ENCODE measurements around the gene ATP6V0B. TPM values are rescaled to one million over a fixed set of nuclear protein-coding genes. Genes with fewer than 3 reads are reported as not detected.

Gene ATP6V0B
- polyA plus RNA-seq, 1 experiment = 186 TPM

DNA sequence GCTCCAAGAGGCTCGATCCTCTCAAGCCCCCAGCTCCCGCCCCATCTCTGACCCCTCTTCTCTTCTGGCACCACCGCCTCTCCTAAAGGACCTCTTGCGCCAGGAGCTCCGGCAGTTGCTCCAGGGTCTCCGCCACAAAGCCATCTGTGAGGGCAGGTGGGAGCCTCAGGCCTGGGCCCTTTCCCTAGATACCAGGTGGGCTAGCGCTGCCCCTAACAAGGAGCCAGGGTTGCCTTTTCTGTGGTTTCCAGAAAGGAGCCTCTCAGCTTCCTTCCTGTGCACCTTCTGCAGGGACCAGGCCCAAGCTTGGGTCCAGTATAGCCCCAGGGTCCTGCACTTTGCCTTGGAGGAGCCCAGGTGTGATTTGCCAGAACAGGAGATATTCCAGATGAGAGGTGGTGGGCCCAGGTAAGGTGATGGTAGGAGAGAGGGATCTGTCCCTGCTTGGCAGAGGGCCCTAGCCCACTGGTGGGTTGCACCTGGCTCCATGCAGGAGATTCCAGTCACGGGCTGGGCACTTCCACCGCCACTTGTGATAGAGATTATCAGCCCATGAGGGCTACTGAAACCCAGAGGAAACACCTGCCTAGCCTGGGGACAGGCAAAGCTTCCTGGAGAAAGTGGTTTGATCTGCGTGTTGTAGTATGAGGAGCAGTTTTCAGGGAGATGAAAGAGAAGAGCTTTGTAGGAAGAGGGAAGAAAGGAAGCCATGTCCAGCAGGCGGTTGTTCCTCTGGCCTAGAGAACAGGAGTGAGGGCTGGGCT is 17.7 kb downstream of the ATP6V0B start:
- H3K36me3 ChIP-seq (ENCODE audit: control insufficient read depth, insufficient read depth, low read length) = peaks cover 1% of the 10 kb centered on the region; the same call in 1 of the 2 replicates
- ChIA-PET CTCF (interaction anchor here (1.1 to 5.4 kb wide), 5 partner anchors 8 to 229 kb away, joined by 3 to 44 read pairs (median 4); no protein-coding TSS in a partner anchor), POLR2A (interaction anchor here (1.3 kb wide), 1 partner anchor 17 kb away, joined by 3 read pairs; the partner anchor contains the start of gene ATP6V0B)
- DNase-seq (ENCODE audit: low read depth) = no peak
- H3K4me3 ChIP-seq (ENCODE audit: low read depth, low read length) = peak overlapping the region; percentile 68
- H3K27me3 ChIP-seq (ENCODE audit: control insufficient read depth, insufficient read depth, low read length) = no peaks in the 10 kb centered on the region
- TF ChIP-seq, protein P1, sequence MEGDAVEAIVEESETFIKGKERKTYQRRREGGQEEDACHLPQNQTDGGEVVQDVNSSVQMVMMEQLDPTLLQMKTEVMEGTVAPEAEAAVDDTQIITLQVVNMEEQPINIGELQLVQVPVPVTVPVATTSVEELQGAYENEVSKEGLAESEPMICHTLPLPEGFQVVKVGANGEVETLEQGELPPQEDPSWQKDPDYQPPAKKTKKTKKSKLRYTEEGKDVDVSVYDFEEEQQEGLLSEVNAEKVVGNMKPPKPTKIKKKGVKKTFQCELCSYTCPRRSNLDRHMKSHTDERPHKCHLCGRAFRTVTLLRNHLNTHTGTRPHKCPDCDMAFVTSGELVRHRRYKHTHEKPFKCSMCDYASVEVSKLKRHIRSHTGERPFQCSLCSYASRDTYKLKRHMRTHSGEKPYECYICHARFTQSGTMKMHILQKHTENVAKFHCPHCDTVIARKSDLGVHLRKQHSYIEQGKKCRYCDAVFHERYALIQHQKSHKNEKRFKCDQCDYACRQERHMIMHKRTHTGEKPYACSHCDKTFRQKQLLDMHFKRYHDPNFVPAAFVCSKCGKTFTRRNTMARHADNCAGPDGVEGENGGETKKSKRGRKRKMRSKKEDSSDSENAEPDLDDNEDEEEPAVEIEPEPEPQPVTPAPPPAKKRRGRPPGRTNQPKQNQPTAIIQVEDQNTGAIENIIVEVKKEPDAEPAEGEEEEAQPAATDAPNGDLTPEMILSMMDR (IDR thresholded peaks at IDR 0.05; ENCODE audit: insufficient read depth, low read depth, low read length) = no peak

- TF ChIP-seq, protein P1 (IDR thresholded peaks at IDR 0.05; ENCODE audit: insufficient read depth, low read depth, low read length) = no peak
- CTCF ChIA-PET = interaction anchor here (1.2 to 5.4 kb wide), 4 partner anchors 12 to 91 kb away, joined by 4 to 44 read pairs (median 10); no protein-coding TSS in a partner anchor
These were observed 18.6 kb downstream of the ATP6V0B start for GRCh38 chr1:43993206-43993914.

DNA sequence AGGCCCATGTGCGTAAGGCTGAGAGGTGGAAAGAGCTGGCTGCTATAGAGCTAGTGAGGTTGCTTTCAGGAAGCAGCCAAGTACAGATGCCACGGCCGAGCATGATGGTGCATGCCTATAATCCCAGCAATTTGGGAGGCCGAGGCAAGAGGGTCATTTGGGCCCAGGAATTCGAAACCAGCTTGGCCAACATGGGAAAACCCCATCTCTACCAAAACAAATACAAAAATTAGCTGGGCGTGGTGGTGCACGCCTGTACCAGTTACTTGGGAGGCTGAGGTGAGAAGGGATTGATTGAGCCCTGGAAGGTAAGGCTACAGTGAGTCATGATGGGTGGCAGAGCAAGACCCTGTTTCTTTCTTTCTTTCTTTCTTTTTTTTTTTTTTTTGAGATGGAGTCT is 19.3 kb downstream of the ATP6V0B start:
- ChIA-PET POLR2A (no interaction called here), CTCF (interaction anchor here (1.2 to 5.4 kb wide), 3 partner anchors 12 to 90 kb away, joined by 4 to 44 read pairs (median 17); no protein-coding TSS in a partner anchor)
- Histone ChIP-seq H3K4me3 (ENCODE audit: low read depth, low read length) (no peak overlapping the region), H3K36me3 (ENCODE audit: control insufficient read depth, insufficient read depth, low read length) (peaks cover 9% of the 10 kb centered on the region), H3K27me3 (ENCODE audit: control insufficient read depth, insufficient read depth, low read length) (no peaks in the 10 kb centered on the region)
- TF ChIP-seq, protein P1 (IDR thresholded peaks at IDR 0.05; ENCODE audit: insufficient read depth, low read depth, low read length) = no peak
- no peak for DNase-seq (ENCODE audit: low read depth)

More at GRCh38 chr1:43993206-43993914, 18.6 kb downstream of the ATP6V0B start:
- no peak for DNase-seq (ENCODE audit: low read depth)
- Histone ChIP-seq H3K4me3 (ENCODE audit: low read depth, low read length) (no peak overlapping the region), H3K36me3 (ENCODE audit: control insufficient read depth, insufficient read depth, low read length) (peaks cover 6% of the 10 kb centered on the region; the same call in 1 of the 2 replicates), H3K27me3 (ENCODE audit: control insufficient read depth, insufficient read depth, low read length) (no peaks in the 10 kb centered on the region)
- POLR2A ChIA-PET = no interaction called here

GRCh38 chr1:43994794-43995790 is 20.3 kb downstream of the ATP6V0B start:
- peaks cover 13% of the 10 kb centered on the region for H3K36me3 ChIP-seq (ENCODE audit: control insufficient read depth, insufficient read depth, low read length)
- TF ChIP-seq, protein P1 (IDR thresholded peaks at IDR 0.05; ENCODE audit: insufficient read depth, low read depth, low read length) = peak; percentile 47
- no peaks in the 10 kb centered on the region for H3K27me3 ChIP-seq (ENCODE audit: control insufficient read depth, insufficient read depth, low read length)
- no peak for DNase-seq (ENCODE audit: low read depth)
- ChIA-PET POLR2A (no interaction called here), CTCF (interaction anchor here (0.7 to 1.6 kb wide), 2 partner anchors 10 to 53 kb away, joined by 8 to 10 read pairs; no protein-coding TSS in a partner anchor)
- no peak overlapping the region for H3K4me3 ChIP-seq (ENCODE audit: low read depth, low read length)
